Measurements from ENCODE around the gene TMBIM4. TPM values are rescaled to one million over a fixed set of nuclear protein-coding genes. Genes with fewer than 3 reads are reported as not detected.

TMBIM4 gene
- total and polyA plus RNA-seq, 4 donors = 58.6 to 154 (median 102) TPM

GRCh38 chr12:66118240-66118891, 51.4 kb downstream of the TMBIM4 start:
- Histone ChIP-seq H3K4me1 (ENCODE audit: control insufficient read depth in 4 of 4, insufficient read depth in 4 of 4, low read length in 3 of 4) (no peaks in the 10 kb centered on the region), H3K9me3 (ENCODE audit: control insufficient read depth in 4 of 4, low read length in 3 of 4) (no peaks in the 10 kb centered on the region), H3K9ac (ENCODE audit: low read depth in 1 of 2, low read length in 2 of 2) (no peak overlapping the region), H3K36me3 (ENCODE audit: control insufficient read depth in 4 of 4, insufficient read depth in 3 of 4, low read depth in 1 of 4, low read length in 3 of 4) (peaks cover 0 to 14% (median 8%) of the 10 kb centered on the region in 4 donors), H3K27me3 (ENCODE audit: control insufficient read depth in 4 of 4, insufficient read depth in 4 of 4, low read length in 3 of 4) (no peaks in the 10 kb centered on the region), H3K27ac (ENCODE audit: low read depth in 1 of 2, low read length in 2 of 2) (no peak overlapping the region), H3K4me3 (ENCODE audit: low read depth in 1 of 3, low read length in 3 of 3) (no peak overlapping the region)
- TF ChIP-seq SP1 (IDR thresholded peaks at IDR 0.05) (no peak), TAF1 (conservative IDR thresholded peaks at IDR 0.05) (no peak), FOXA1 (IDR thresholded peaks at IDR 0.05) (no peak), GABPA (IDR thresholded peaks at IDR 0.05 in 1 of 2, conservative IDR thresholded peaks at IDR 0.05 in 1 of 2) (no peak), RXRA (IDR thresholded peaks at IDR 0.05) (no peak), ZBTB33 (IDR thresholded peaks at IDR 0.05) (no peak), FOXA2 (IDR thresholded peaks at IDR 0.05) (no peak), CTCF (IDR thresholded peaks at IDR 0.05; ENCODE audit: low read depth, low read length, missing input control) (no peak), MAX (IDR thresholded peaks at IDR 0.05) (no peak), HNF4G (IDR thresholded peaks at IDR 0.05) (no peak), EGR1 (IDR thresholded peaks at IDR 0.05; ENCODE audit: low read depth in 2 of 2) (no peak), ATF3 (IDR thresholded peaks at IDR 0.05) (no peak), REST (IDR thresholded peaks at IDR 0.05) (no peak), YY1 (IDR thresholded peaks at IDR 0.05) (no peak)
- DNase-seq (ENCODE audit: low spot score) = no peak
- WGBS = 97% methylated on average over 9 of the region's 9 CpGs

- WGBS = 93% methylated on average over 2 of the region's 2 CpGs
- Histone ChIP-seq H3K27me3 (ENCODE audit: control insufficient read depth in 4 of 4, insufficient read depth in 4 of 4, low read length in 3 of 4) (no peaks in the 10 kb centered on the region), H3K9me3 (ENCODE audit: control insufficient read depth in 4 of 4, low read length in 3 of 4) (no peaks in the 10 kb centered on the region), H3K4me1 (ENCODE audit: control insufficient read depth in 4 of 4, insufficient read depth in 4 of 4, low read length in 3 of 4) (no peaks in the 10 kb centered on the region), H3K36me3 (ENCODE audit: control insufficient read depth in 4 of 4, insufficient read depth in 3 of 4, low read depth in 1 of 4, low read length in 3 of 4) (peaks cover 0 to 5% (median 2%) of the 10 kb centered on the region in 4 donors), H3K9ac (ENCODE audit: low read depth in 1 of 2, low read length in 2 of 2) (no peak overlapping the region), H3K27ac (ENCODE audit: low read depth in 1 of 2, low read length in 2 of 2) (no peak overlapping the region), H3K4me3 (ENCODE audit: low read depth in 1 of 3, low read length in 3 of 3) (no peak overlapping the region)
- no peak for DNase-seq (ENCODE audit: low spot score)
- TF ChIP-seq YY1 (IDR thresholded peaks at IDR 0.05) = no peak
- TF ChIP-seq HNF4A (conservative IDR thresholded peaks at IDR 0.05) = no peak
- no peak for TF ChIP-seq MAX (IDR thresholded peaks at IDR 0.05)
- no peak for TF ChIP-seq NR2F2 (IDR thresholded peaks at IDR 0.05)
- no peak for TF ChIP-seq EGR1 (IDR thresholded peaks at IDR 0.05; ENCODE audit: low read depth in 2 of 2)
- TF ChIP-seq FOXA1 (IDR thresholded peaks at IDR 0.05) = no peak
- no peak for TF ChIP-seq TAF1 (conservative IDR thresholded peaks at IDR 0.05)
- TF ChIP-seq GABPA (IDR thresholded peaks at IDR 0.05 in 1 of 2, conservative IDR thresholded peaks at IDR 0.05 in 1 of 2) = no peak
- TF ChIP-seq ATF3 (IDR thresholded peaks at IDR 0.05) = no peak
- TF ChIP-seq SP1 (IDR thresholded peaks at IDR 0.05) = no peak
- TF ChIP-seq REST (IDR thresholded peaks at IDR 0.05) = no peak
Observed at GRCh38 chr12:66117242-66117641, 52.6 kb downstream of the TMBIM4 start.
